Erythroblast (primary cell): ENCODE data around the gene ZMAT5.

Experiments
- DNase-seq, 2 experiments: peaks; one replicate each; lab custom pipeline; 2025; lab: John Stamatoyannopoulos, UW
- GATA1 ChIP-seq: IDR thresholded peaks from 2 replicates; pipeline ENCODE4 v1.6.1; 2011; ENCODE audit warnings: low read depth, mild to moderate bottlenecking, control low read depth, low read length, moderate library complexity
- POLR2A ChIP-seq: IDR thresholded peaks from 2 replicates; pipeline ENCODE4 v1.6.1; 2011; ENCODE audit warnings: mild to moderate bottlenecking, low read length

The ZMAT5 gene

GRCh38 chr22:29722587-29722986, 44.2 kb downstream of the ZMAT5 start:
- no peak for DNase-seq
- TF ChIP-seq GATA1 (no peak), POLR2A (no peak)

GRCh38 chr22:29722151-29722550, 44.7 kb downstream of the ZMAT5 start:
- no peak for DNase-seq
- TF ChIP-seq GATA1 (no peak), POLR2A (no peak)

GRCh38 chr22:29720811-29721323, 45.9 kb downstream of the ZMAT5 start:
- no peak for DNase-seq
- TF ChIP-seq POLR2A (no peak), GATA1 (no peak)

- no peak for TF ChIP-seq POLR2A
- no peak for TF ChIP-seq GATA1
- DNase-seq, result no peak
Measured at GRCh38 chr22:29719899-29720645, 46.7 kb downstream of the ZMAT5 start, which contains the start of gene CABP7. CABP7 (plus strand) TSS chr22:29720003; CDS start chr22:29720425, 422 bp downstream.

GRCh38 chr22:29718949-29719898, 47.6 kb downstream of the ZMAT5 start:
- DNase-seq, result no peak
- TF ChIP-seq GATA1, result no peak
- TF ChIP-seq POLR2A, result no peak

- no peak for DNase-seq
- TF ChIP-seq GATA1, result no peak
- no peak for TF ChIP-seq POLR2A
Measured at GRCh38 chr22:29717789-29718188, 49.0 kb downstream of the ZMAT5 start.

GRCh38 chr22:29716814-29717545, 49.8 kb downstream of the ZMAT5 start:
- peak; percentile 71 to 74 for DNase-seq
- TF ChIP-seq POLR2A (no peak), GATA1 (no peak)

GRCh38 chr22:29715705-29716104, 51.1 kb downstream of the ZMAT5 start:
- DNase-seq, result no peak
- no peak for TF ChIP-seq GATA1

GRCh38 chr22:29715240-29715639, 51.6 kb downstream of the ZMAT5 start:
- TF ChIP-seq GATA1 (no peak), POLR2A (no peak)

GRCh38 chr22:29713156-29713727, 53.6 kb downstream of the ZMAT5 start:
- TF ChIP-seq POLR2A, result no peak
- no peak for TF ChIP-seq GATA1
- DNase-seq, result no peak

More at GRCh38 chr22:29715240-29715639, 51.6 kb downstream of the ZMAT5 start:
- DNase-seq, result no peak

- TF ChIP-seq POLR2A, result no peak
- no peak for TF ChIP-seq GATA1
- no peak for DNase-seq
Measured at GRCh38 chr22:29712119-29712518, 54.7 kb downstream of the ZMAT5 start.

GRCh38 chr22:29710922-29711593, 55.7 kb downstream of the ZMAT5 start:
- TF ChIP-seq POLR2A (no peak), GATA1 (no peak)
- DNase-seq, result no peak

- TF ChIP-seq GATA1, result no peak
- no peak for DNase-seq
Measured at GRCh38 chr22:29710193-29710592, 56.6 kb downstream of the ZMAT5 start.
